GM12891 (cell line): Measurements from ENCODE around the gene MPL.

Source experiments
- POLR2A ChIP-seq: IDR thresholded peaks from 2 replicates; pipeline ENCODE4 v1.6.1; 2011; ENCODE audit warnings: low read depth, low read length, control low read depth
- POLR2AphosphoS5 ChIP-seq: IDR thresholded peaks from 2 replicates; pipeline ENCODE4 v1.6.1; 2011; ENCODE audit warnings: low read depth, low read length, control low read depth
- POU2F2 ChIP-seq: IDR thresholded peaks from 2 replicates; pipeline ENCODE4 v1.6.1; 2011; ENCODE audit warnings: low read depth, mild to moderate bottlenecking, control low read depth, low read length, moderate library complexity
- SPI1 ChIP-seq: IDR thresholded peaks from 2 replicates; pipeline ENCODE4 v1.6.1; 2011; ENCODE audit warnings: low read depth, low read length, control low read depth
- TAF1 ChIP-seq: IDR thresholded peaks from 2 replicates; pipeline ENCODE4 v1.6.1; 2011; ENCODE audit warnings: low read depth, low read length, control low read depth

- TF ChIP-seq POLR2AphosphoS5 (no peak), POLR2A (no peak), TAF1 (no peak), SPI1 (no peak), POU2F2 (no peak)
These were observed 37.1 kb upstream of the MPL start, which contains the start of gene TIE1 for GRCh38 chr1:43300378-43301094.
